ENCODE results near the gene NCS1.
A peak's percentile ranks its signal among the peaks of the same experiment; 100 is the strongest.

The NCS1 gene

DNA sequence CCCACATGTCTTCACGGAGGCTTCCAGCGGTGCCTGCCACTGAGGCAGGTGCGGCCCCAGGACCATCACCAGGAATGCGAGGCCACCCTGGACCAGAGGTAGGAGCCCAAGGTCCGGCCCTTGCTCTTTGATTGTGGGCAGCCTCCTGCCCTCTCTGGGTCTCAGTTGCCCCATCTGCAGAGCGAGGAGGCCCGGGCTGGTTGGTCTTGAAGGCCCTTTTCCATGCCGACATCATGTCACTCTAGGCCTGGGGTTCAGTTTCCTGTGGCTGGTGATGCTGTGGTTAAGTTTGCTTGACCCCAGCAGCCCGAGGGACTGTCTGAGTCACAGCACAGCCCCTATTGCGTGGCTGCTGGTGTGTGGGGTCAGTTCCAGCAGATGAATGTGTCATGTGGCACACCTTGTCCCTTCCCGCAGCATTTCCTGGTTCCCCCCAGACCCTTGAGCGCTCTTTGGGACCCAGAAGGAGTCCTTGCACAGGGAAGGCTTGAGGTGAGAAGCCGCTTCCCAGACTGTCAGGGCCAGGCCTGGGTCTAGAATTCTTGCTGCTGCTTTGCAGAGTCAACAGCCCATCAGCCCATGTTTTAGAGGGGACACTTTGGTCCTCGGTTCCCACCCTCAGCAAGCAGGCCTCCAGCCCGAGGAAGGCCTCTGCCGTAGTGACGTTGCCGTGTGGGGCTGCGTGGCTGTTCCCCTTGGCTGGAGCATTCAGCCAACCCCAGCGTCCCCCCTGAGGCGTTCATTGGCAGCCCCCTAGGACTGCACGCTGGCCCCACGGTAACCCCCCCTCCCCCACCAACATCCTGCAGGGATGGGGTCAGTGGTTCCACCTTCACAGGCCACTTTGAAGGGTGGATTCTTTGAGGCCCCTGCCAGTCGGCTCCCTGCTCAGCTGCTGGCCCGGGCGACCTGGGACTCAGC lies 62.4 kb downstream of the NCS1 start:
- Mint-ChIP-seq H3K4me1 (peaks cover 7% of the 10 kb centered on the region), H3K27ac (no peak overlapping the region), H3K27me3 (peaks cover 7% of the 10 kb centered on the region), H3K36me3 (no peaks in the 10 kb centered on the region), H3K4me3 (no peak overlapping the region), H3K9me3 (peaks cover 2% of the 10 kb centered on the region)
- CTCF ChIA-PET, result interaction anchor here (0.9 kb wide), 1 partner anchor 126 kb away, joined by 4 read pairs; no protein-coding TSS in a partner anchor
- DNase-seq, result no peak

DNA sequence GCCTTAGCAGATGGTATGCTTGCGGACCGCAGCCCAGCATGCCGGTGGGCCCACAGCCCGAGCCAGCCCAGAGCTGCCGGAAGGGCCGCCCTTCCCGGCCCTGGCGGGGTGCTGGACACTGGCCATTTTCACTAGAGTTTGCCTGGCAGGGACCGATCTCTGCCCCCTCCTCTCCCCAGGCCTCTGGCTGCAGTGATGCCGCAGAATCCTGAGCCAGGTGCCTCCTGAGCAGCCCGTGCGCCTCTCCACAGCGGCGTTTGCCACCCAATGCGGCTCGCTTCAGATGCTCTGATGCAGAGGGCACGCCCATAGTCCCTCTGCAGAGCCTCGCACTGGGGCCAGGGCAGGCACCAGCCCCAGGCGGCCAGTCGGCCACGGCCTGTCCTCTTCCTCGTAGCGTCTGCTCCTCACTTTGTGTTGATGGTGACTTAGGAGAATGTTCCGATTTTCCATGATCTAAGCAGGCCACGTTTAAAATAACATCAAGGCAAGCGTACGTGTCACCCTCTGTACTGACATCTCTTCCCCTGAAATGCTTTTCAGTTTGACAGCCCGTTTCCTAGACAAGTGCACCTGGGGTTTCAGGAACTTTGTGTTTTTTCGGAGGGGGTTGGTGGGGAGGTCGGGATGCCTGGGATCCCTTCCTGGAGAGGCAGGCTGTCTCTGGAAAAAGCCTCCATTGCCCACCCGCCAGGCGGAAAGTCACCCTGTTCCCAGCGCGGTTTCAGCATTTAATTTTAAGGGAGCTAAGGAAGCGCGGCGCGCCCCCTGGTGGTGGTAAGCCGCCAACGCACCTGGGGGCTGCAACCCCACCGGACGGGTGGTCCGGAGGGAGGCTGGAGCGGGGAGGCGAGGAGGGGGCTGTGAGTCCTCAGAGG lies 63.6 kb downstream of the NCS1 start:
- H3K27me3 Mint-ChIP-seq, result peaks cover 7% of the 10 kb centered on the region
- H3K36me3 Mint-ChIP-seq, result no peaks in the 10 kb centered on the region
- CTCF ChIA-PET, result interaction anchor here (0.6 to 3.5 kb wide), 9 partner anchors 9 to 351 kb away, joined by 3 to 33 read pairs (median 3); no protein-coding TSS in a partner anchor
- peak; percentile 76 for DNase-seq
- no peak overlapping the region for H3K4me3 Mint-ChIP-seq
- no peak overlapping the region for H3K27ac Mint-ChIP-seq
- peaks cover 16% of the 10 kb centered on the region for H3K4me1 Mint-ChIP-seq
- no peaks in the 10 kb centered on the region for H3K9me3 Mint-ChIP-seq

DNA sequence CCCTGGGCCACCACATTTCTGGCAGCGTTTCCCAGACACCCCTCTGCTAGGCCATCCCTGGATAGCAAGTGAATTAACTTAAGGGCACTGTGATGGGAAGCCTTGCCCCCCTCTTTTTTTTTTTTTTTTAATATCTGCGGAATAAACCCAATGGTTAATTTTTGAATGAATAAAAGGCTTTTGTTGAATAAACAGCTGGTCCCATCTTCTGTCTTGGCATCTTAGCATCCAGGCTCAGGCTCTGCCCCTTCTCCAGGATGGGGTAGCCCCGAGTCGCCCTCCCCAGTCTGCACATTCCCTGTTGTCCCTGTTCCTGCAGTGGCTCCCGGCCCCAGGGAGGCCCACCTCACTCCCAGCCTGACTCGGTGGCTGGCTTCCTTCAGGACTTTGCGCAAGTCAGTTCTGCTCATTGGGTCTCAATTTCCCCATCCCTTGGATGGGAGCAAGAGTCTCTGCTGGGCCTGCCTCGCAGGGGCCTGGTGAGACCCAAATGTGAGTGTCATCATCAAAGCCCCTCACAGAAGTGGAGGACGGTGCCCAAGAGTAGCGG lies 64.3 kb downstream of the NCS1 start:
- H3K9me3 Mint-ChIP-seq, result no peaks in the 10 kb centered on the region
- no peaks in the 10 kb centered on the region for H3K36me3 Mint-ChIP-seq
- DNase-seq, result no peak
- CTCF ChIA-PET, result interaction anchor here (0.6 to 3.5 kb wide), 8 partner anchors 9 to 351 kb away, joined by 3 to 33 read pairs (median 3); no protein-coding TSS in a partner anchor
- H3K27ac Mint-ChIP-seq, result no peak overlapping the region
- peaks cover 21% of the 10 kb centered on the region for H3K4me1 Mint-ChIP-seq
- H3K4me3 Mint-ChIP-seq, result no peak overlapping the region
- H3K27me3 Mint-ChIP-seq, result peaks cover 7% of the 10 kb centered on the region

DNA sequence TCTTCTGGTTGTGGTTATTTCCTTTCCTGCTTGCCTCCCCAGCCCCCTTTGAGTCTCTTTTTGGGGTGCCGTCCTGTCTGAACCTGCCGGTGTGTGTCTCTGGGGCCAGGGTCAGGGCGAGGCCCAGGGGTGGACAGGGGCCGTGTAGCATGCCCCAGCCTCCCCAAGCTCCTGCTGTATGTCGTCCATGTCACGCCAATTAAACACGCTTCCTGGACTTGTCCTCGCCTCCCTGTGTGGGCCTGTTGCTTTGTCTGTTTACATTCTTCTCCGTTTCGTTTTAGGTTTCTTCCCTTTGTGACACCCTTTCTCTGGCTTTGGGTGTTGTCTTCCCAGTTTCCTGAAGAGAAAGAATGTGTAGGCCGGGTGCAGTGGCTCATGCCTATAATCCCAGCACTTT lies 64.9 kb downstream of the NCS1 start:
- no peak for DNase-seq
- no peak overlapping the region for H3K27ac Mint-ChIP-seq
- H3K9me3 Mint-ChIP-seq, result no peaks in the 10 kb centered on the region
- CTCF ChIA-PET, result interaction anchor here (1.3 to 3.5 kb wide), 4 partner anchors 10 to 130 kb away, joined by 3 to 33 read pairs (median 10); no protein-coding TSS in a partner anchor
- peaks cover 11% of the 10 kb centered on the region for H3K27me3 Mint-ChIP-seq
- H3K36me3 Mint-ChIP-seq, result no peaks in the 10 kb centered on the region
- H3K4me3 Mint-ChIP-seq, result no peak overlapping the region
- H3K4me1 Mint-ChIP-seq, result peaks cover 23% of the 10 kb centered on the region

DNA sequence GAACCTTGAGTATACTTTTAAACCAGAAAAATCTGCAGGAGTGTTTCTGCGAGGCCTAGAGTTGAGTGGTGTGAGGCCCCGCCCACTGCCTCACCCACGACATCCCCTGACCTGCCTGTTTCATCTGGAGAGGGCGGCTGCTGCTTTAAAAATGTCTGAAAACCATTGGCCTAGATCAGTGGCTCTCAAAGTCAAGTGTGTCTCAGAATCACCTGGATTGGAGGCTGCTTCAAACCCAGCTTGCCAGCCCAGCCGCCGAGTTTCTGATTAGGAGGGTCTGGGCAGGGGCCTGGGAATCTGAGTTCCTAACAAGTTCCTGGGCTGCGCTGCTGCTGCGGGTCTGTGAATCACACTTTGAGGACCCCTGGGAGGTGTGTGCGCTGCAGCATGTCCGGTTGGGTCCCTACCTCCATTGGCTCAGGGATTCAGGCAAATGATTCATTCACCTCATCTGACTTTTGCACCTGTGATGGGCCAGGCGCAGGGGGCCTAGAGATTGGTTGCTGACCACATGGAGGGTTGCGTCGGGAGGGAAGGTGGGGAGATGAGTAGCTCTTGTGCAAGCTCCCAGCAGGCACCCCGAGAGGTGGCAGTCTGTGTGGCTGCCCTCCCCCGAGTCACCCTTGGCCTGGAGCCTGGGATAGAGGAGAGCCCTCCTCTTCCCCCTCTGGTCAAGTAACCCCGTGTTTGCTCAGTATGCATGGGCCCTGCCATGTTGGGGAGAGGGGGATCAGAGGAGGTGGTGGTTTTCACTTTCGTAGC lies 65.7 kb downstream of the NCS1 start:
- Mint-ChIP-seq H3K4me1 (peaks cover 27% of the 10 kb centered on the region), H3K9me3 (no peaks in the 10 kb centered on the region), H3K27me3 (peaks cover 14% of the 10 kb centered on the region), H3K36me3 (no peaks in the 10 kb centered on the region), H3K27ac (no peak overlapping the region), H3K4me3 (no peak overlapping the region)
- DNase-seq, result no peak
- CTCF ChIA-PET, result interaction anchor here (1.0 to 3.5 kb wide), 2 partner anchors 127 to 131 kb away, joined by 3 to 33 read pairs; no protein-coding TSS in a partner anchor

DNA sequence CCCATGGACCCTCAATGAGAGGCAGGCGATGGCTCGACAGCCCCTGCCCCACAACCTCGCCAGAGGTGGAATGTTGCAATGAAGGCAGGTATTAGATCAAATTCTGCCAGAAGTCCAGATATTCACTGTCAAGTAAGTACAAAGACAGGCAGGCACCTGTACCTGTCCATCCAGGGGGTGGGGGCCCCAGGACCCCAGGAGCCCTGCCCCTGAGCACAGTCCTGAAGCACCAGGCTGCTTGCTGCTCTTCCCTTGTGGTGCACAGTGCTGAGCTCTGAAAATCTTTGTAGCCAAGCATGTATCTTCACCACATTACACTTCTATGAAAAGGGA lies 67.1 kb downstream of the NCS1 start:
- Mint-ChIP-seq H3K9me3 (no peaks in the 10 kb centered on the region), H3K4me1 (peaks cover 31% of the 10 kb centered on the region), H3K27me3 (peaks cover 20% of the 10 kb centered on the region), H3K27ac (no peak overlapping the region), H3K36me3 (no peaks in the 10 kb centered on the region), H3K4me3 (no peak overlapping the region)
- DNase-seq, result no peak
- CTCF ChIA-PET, result interaction anchor here (1.2 to 7.9 kb wide), 2 partner anchors 13 to 131 kb away, joined by 4 to 52 read pairs; no protein-coding TSS in a partner anchor

DNA sequence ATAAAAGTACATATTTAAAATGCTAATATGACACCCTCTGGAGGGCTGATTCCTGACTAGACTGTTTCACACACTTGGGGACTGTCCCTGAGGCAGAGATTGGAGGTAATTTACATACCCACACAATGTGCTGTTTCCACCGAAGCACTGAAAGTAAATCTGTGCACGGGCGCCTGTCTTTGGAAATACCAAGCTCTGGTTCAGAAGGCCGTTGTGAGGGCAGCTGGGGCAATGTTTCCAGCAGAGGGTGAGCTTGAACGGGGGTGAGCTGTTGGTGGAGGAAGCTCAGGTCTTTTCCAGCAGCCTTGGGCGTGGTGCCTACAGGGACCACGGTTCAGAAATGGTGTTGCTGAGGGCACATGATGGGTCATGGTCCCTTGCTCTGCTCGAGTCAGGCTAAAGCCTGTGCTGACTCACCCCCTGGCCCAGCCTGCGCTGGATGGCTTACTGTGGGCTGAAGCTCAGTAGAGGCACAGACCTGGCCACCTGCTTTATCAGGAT lies 67.6 kb downstream of the NCS1 start:
- Mint-ChIP-seq H3K27ac (no peak overlapping the region), H3K4me3 (no peak overlapping the region), H3K4me1 (peaks cover 31% of the 10 kb centered on the region), H3K36me3 (no peaks in the 10 kb centered on the region), H3K9me3 (no peaks in the 10 kb centered on the region), H3K27me3 (peaks cover 25% of the 10 kb centered on the region)
- CTCF ChIA-PET, result interaction anchor here (1.2 to 7.9 kb wide), 2 partner anchors 13 to 131 kb away, joined by 4 to 52 read pairs; no protein-coding TSS in a partner anchor
- no peak for DNase-seq

DNA sequence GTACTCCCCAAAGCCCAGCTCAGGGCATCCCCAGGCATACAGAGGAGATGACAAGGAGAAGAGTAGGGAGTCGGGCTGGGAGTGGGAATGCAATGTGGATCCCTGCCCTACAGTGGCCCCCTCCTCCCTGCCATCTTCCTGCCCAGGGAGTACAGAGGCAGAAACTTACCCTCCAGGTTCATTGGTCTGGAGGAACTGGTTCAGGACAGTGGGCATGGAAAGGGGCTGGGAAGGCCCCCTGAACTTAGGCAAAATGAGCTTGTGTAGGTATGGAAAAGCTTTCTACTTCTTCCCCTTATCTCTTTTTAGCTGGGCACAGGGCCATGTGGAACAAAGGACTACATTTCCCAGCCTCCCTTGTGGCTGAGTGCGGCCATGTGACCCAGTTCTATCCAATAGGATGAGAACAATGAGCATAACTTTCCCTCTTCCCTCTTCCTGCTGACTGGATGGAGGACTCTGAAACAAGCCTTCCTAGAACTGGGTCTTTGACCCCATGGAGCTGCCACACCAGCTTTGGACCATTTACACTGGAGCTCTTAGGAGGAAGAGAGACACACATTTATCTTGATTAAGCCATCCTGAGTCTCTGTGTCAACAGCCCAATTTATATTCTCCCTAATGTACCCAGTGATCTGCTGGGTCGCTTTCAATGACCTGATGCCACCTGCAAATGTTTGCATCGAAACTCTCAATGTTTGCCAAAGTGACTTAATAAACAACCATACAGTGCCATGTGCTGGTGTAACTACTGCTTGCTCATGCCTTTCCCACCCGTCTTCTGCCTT lies 68.4 kb downstream of the NCS1 start:
- H3K27me3 Mint-ChIP-seq, result peaks cover 28% of the 10 kb centered on the region
- no peaks in the 10 kb centered on the region for H3K36me3 Mint-ChIP-seq
- DNase-seq, result peak; percentile 50
- H3K27ac Mint-ChIP-seq, result no peak overlapping the region
- H3K4me1 Mint-ChIP-seq, result peaks cover 31% of the 10 kb centered on the region
- no peaks in the 10 kb centered on the region for H3K9me3 Mint-ChIP-seq
- CTCF ChIA-PET, result interaction anchor here (7.9 kb wide), 1 partner anchor 132 kb away, joined by 52 read pairs; no protein-coding TSS in a partner anchor
- H3K4me3 Mint-ChIP-seq, result no peak overlapping the region

DNA sequence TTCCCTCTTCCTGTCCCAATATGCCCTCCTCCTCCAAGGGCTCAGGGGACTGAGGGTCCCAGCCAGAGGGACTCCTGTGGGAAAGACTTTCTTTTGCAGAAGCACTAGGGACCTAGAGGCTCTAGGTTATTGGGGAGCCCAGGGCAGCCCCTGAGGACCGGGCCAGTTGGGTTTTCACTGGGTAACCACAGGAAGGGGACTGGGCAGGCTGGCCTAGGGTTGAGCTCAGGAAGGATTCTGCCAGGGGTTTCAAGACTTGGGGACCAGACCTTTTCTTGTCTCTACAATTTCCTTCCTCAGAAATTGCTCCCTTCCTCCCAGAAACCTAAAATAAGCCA lies 69.0 kb downstream of the NCS1 start:
- Mint-ChIP-seq H3K4me1 (peaks cover 27% of the 10 kb centered on the region), H3K4me3 (no peak overlapping the region), H3K27ac (no peak overlapping the region), H3K36me3 (no peaks in the 10 kb centered on the region), H3K27me3 (peaks cover 28% of the 10 kb centered on the region), H3K9me3 (no peaks in the 10 kb centered on the region)
- DNase-seq, result no peak
- CTCF ChIA-PET, result interaction anchor here (0.9 to 7.9 kb wide), 3 partner anchors 17 to 132 kb away, joined by 3 to 52 read pairs (median 3); no protein-coding TSS in a partner anchor

DNA sequence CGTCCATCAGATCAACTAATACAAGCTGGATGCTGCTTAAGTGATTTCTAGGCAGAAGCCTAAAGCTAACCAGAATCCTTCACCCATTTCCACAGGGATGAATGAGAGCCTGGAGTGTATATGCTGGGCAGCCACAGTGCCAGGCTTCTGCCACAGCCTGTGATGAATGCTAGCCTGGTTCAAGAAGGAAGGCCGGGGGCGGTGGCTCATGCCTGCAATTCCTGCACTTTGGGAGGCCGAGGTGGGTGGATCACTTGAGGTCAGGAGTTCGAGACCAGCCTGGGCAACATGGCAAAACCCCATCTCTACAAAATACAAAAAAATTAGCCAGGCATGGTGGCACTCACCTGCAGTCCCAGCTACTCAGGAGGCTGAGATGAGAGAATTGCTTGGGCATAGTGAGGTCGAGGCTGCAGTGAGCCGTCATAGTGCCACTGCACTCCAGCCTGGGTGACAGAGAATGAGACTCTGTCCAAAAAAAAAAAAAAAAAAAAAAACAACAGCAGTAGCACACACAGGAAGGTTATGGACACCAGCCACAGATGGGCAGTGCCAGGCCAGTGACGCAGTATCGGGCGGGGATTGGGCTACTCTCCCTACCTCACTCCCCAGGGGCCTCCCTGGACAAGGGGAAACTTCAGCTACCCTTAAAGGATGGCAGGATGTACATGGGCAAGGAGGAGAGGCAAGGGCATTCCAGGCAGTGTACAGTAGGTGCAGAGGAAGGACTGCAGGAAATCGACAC lies 70.2 kb downstream of the NCS1 start:
- no peak overlapping the region for H3K4me3 Mint-ChIP-seq
- no peak overlapping the region for H3K27ac Mint-ChIP-seq
- H3K27me3 Mint-ChIP-seq, result peaks cover 35% of the 10 kb centered on the region
- no peak for DNase-seq
- H3K4me1 Mint-ChIP-seq, result peaks cover 27% of the 10 kb centered on the region
- CTCF ChIA-PET, result interaction anchor here (0.5 to 7.9 kb wide), 10 partner anchors 8 to 465 kb away, joined by 3 to 52 read pairs (median 3); no protein-coding TSS in a partner anchor
- H3K36me3 Mint-ChIP-seq, result no peaks in the 10 kb centered on the region
- H3K9me3 Mint-ChIP-seq, result no peaks in the 10 kb centered on the region

DNA sequence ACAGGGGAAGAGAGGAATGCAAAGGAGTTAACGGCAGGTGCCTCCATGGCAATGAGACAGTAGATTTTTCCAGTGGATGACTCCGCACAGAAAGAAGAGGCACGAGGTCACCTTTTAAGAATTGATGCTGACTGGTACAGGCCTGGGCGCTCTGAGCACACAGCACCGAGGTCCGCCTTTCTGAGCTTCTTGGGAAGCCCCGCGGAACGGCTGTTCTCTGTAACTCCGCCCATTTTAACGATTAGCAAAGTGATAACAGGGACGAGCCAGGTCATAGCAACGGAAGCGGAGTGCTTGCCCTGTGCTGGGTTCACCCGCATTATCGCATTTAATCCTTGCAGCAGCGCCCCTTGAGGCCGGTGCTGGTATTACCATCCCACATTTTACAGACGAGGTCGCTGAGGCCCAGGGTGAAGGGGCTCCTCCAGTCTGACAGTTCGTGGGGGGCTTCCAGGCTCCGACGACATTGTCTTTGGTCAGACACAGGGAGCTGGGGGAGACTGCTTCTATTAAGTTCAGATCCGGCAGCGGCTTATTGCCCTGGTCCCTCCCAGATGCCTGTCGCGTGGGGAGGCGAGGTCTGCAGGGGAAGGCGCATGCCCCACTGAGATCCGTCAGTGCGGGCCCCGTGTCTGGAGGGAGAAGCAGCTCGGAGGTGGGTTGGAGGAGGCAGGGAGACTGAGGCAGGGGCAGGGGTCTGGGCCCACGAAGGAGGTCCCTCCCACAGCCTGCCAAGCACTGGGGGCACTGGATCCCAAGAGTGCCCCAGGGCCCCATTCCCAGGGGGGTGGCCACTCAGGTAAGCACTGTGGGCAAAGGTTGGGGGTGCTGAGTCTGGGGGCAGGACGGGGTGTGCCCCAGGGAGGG lies 71.0 kb downstream of the NCS1 start:
- H3K4me3 Mint-ChIP-seq, result no peak overlapping the region
- H3K9me3 Mint-ChIP-seq, result no peaks in the 10 kb centered on the region
- CTCF ChIA-PET, result interaction anchor here (0.5 to 7.9 kb wide), 8 partner anchors 10 to 209 kb away, joined by 3 to 52 read pairs (median 3); no protein-coding TSS in a partner anchor

More for the DNA sequence above, 71.0 kb downstream of the NCS1 start:
- H3K4me1 Mint-ChIP-seq, result peaks cover 27% of the 10 kb centered on the region
- DNase-seq, result peak; percentile 82
- H3K36me3 Mint-ChIP-seq, result no peaks in the 10 kb centered on the region
- peak overlapping the region; percentile 14 for H3K27ac Mint-ChIP-seq
- peaks cover 35% of the 10 kb centered on the region for H3K27me3 Mint-ChIP-seq

Data from activated naive CD4-positive, alpha-beta T cell treated with anti-CD3 and anti-CD28 coated beads, Interleukin-2, amount 10 ng/mL, durations not matched to agents 7 days and 5 days (primary cell).